Breast epithelium (tissue), 4 donors: ENCODE data around the gene KCNC1. TPM values are rescaled to one million over a fixed set of nuclear protein-coding genes. Genes with fewer than 3 reads are reported as not detected.

Experiments used
- DNase-seq, 2 donors: peaks; one replicate each; pipeline ENCODE4 v3.0.0-alpha.2; 2019; ENCODE audit warnings: low spot score in 2 of 2
- H3K27ac ChIP-seq, 2 donors: fragments of 200-600 bp; sonication (generic) in 1 of 2; one replicate each; pipeline ENCODE4 v1.5.1; 2016 to 2019; ENCODE audit warnings: mild to moderate bottlenecking in 1 of 2
- H3K27me3 ChIP-seq, 2 donors: fragments of 200-600 bp; sonication (generic) in 1 of 2; one replicate each; pipeline versions ENCODE4 v1.5.1 to v1.6.0; 2017 to 2019; ENCODE audit warnings: control low read depth in 1 of 2, mild to moderate bottlenecking in 1 of 2
- H3K36me3 ChIP-seq: fragments of 200-600 bp; one replicate; pipeline ENCODE4 v1.5.1; 2019
- H3K4me1 ChIP-seq, 2 donors: fragments of 200-600 bp; sonication (generic); one replicate each; pipeline ENCODE4 v1.5.1; 2016 to 2019; ENCODE audit warnings: control low read depth in 1 of 2
- H3K4me3 ChIP-seq, 3 donors: fragments of 200-600 bp; sonication (generic); 1 replicate in 2 of 3; 2 replicates in 1 of 3; pipeline ENCODE4 v1.5.1; 2016 to 2019; ENCODE audit warnings: mild to moderate bottlenecking in 3 of 3, moderate library complexity in 2 of 3
- H3K9me3 ChIP-seq, 2 donors: fragments of 200-600 bp; sonication (generic) in 1 of 2; one replicate each; pipeline ENCODE4 v1.5.1; 2016 to 2019; ENCODE audit warnings: control low read depth in 1 of 2
- POLR2A ChIP-seq: fragments of 450-650 bp; IDR thresholded peaks from one replicate; pipeline ENCODE4 v1.6.1; 2016; ENCODE audit warnings: antibody characterized with exemption, mild to moderate bottlenecking, moderate library complexity
- POLR2AphosphoS5 ChIP-seq, 3 donors: sonication (generic); formaldehyde crosslinking; IDR thresholded peaks; one replicate each; pipeline ENCODE4 v1.6.1; 2017; ENCODE audit warnings: antibody characterized with exemption in 3 of 3
- intact Hi-C: fragments of 100-400 bp; cut with DNase I; formaldehyde crosslinking; loops from one replicate; pipeline ENCODE4 v1.15.1; 2023; ENCODE audit warnings: low total_unique reads
- total RNA-seq, 3 donors: library from RNA; depleted of rRNA; stranded (reverse); fragments of >200 nt; gene quantifications; one replicate each; pipeline ENCODE4 v1.1.0, GENCODE V29; 2016
- TF ChIP-seq, protein P1 (sequence below), 3 donors: fragments of 450-650 bp; IDR thresholded peaks; one replicate each; pipeline ENCODE4 v1.5.1; 2016 to 2017; ENCODE audit warnings: antibody characterized with exemption in 3 of 3, mild to moderate bottlenecking in 3 of 3, moderate library complexity in 3 of 3

Gene KCNC1
- total RNA-seq, 3 donors from 2014 or later: 0.15 TPM; not detected in 2

DNA sequence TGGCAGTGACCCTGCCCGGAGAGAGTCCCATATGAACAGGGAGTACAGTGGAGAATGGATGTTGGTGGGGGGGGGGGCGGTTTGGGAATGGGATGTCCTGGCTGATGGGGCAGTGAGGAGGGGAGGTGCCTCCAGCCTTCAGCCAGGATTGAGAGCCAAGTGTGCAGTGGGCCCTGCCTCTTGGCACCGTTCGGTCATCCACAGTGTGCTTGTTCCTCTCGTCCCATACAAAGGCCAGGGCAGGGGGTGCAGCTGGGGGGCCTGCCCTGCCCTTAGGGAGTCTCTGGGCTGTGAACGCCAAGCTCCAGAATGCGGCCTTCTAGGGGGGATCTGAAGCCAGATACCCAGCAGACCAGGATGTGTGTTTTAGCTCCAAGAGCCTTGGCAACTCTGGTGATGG, 34.0 kb downstream of the KCNC1 start:
- Histone ChIP-seq H3K27ac (no peak overlapping the region), H3K4me3 (no peak overlapping the region), H3K4me1 (no peaks in the 10 kb centered on the region), H3K9me3 (no peaks in the 10 kb centered on the region), H3K36me3 (no peaks in the 10 kb centered on the region), H3K27me3 (no peaks in the 10 kb centered on the region)
- no peak for TF ChIP-seq POLR2A
- TF ChIP-seq, protein P1, sequence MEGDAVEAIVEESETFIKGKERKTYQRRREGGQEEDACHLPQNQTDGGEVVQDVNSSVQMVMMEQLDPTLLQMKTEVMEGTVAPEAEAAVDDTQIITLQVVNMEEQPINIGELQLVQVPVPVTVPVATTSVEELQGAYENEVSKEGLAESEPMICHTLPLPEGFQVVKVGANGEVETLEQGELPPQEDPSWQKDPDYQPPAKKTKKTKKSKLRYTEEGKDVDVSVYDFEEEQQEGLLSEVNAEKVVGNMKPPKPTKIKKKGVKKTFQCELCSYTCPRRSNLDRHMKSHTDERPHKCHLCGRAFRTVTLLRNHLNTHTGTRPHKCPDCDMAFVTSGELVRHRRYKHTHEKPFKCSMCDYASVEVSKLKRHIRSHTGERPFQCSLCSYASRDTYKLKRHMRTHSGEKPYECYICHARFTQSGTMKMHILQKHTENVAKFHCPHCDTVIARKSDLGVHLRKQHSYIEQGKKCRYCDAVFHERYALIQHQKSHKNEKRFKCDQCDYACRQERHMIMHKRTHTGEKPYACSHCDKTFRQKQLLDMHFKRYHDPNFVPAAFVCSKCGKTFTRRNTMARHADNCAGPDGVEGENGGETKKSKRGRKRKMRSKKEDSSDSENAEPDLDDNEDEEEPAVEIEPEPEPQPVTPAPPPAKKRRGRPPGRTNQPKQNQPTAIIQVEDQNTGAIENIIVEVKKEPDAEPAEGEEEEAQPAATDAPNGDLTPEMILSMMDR (IDR thresholded peaks at IDR 0.05): no peak
- TF ChIP-seq POLR2AphosphoS5 (IDR thresholded peaks at IDR 0.05): no peak
- intact Hi-C loops: no loop called here
- DNase-seq: peak in 1 of 2 donors; percentile 27

DNA sequence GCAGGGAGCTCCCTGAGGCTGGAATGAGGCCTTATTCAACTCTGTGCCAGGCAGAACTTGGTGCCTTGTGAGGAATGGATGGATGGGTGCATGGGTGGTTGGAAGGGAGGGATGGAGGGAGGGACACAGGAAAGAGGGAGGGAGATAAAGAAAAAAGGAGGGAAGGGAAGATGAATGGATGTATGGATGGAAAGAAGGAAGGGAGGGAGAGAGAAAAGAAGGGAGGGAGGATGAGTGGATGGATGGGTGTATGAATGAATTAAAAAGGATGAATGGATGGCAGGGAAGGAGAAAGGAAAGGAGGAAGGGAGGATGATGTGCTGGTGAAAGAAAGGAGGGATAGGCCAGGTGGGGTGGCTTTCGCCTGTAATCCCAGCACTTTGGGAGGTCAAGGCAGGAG, 34.6 kb downstream of the KCNC1 start:
- intact Hi-C loops: no loop called here
- no peaks in the 10 kb centered on the region for H3K36me3 ChIP-seq
- H3K27ac ChIP-seq: no peak overlapping the region
- H3K27me3 ChIP-seq: no peaks in the 10 kb centered on the region
- peak in 1 of 2 donors; percentile 27 for DNase-seq
- H3K4me1 ChIP-seq: no peaks in the 10 kb centered on the region
- H3K9me3 ChIP-seq: no peaks in the 10 kb centered on the region
- TF ChIP-seq, protein P1 (IDR thresholded peaks at IDR 0.05): no peak
- TF ChIP-seq POLR2AphosphoS5 (IDR thresholded peaks at IDR 0.05) (no peak), POLR2A (no peak)
- no peak overlapping the region for H3K4me3 ChIP-seq

DNA sequence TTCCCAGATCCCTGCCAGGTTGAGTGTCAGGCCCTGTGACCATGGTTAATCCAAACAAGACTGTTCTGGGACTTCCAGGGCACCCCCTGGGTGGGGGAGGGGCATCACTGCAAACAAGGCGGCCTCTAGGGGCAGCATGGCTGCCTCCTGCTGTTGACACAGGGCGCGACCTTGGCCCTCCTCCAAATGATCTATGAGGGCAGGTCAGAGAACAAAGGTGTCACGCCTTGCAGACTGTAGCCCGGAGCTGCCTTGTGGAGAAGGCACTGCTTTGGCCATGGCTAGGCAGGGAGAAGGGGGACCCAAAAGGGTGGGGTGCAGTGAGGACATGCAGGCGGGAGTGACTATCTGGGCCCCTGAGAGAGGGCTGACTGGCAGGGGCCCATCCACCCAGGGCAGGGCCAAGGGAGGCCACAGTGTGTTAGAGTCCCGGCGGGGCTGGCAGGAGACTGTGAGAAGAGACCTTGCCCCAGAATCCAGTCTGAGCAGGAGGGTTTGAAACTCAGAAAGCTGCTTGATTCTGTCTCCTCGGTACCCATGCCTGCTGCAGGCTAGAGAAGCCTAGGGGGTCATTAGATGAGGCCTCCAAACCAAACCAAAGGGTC, 35.6 kb downstream of the KCNC1 start:
- Histone ChIP-seq H3K9me3 (no peaks in the 10 kb centered on the region), H3K27me3 (no peaks in the 10 kb centered on the region), H3K36me3 (no peaks in the 10 kb centered on the region), H3K4me3 (no peak overlapping the region), H3K27ac (no peak overlapping the region), H3K4me1 (no peaks in the 10 kb centered on the region)
- TF ChIP-seq POLR2A (no peak), POLR2AphosphoS5 (IDR thresholded peaks at IDR 0.05) (no peak)
- intact Hi-C loops: no loop called here
- DNase-seq: peak in 1 of 2 donors; percentile 59

DNA sequence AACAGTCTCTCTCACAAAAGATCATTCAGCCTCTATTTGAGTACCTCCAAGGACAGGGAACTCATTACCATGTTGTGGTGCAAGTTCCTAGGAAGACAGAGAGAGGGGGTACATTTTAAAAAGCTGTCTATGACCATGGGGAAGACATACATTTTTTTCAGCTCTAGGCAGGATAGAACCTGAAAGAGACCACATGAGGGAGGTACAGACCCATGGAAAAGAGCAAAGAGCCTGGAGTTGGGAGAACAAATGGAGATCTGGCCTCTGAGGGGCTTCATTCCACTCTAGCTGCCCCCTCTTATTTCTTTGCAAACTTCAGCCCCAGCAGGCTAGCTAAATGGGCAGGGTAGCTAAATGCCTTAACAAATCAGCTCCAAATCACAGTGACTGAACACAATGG, 36.3 kb downstream of the KCNC1 start:
- intact Hi-C loops: no loop called here
- TF ChIP-seq, protein P1 (IDR thresholded peaks at IDR 0.05): no peak
- no peak for TF ChIP-seq POLR2A
- TF ChIP-seq POLR2AphosphoS5 (IDR thresholded peaks at IDR 0.05): no peak
- no peak for DNase-seq
- Histone ChIP-seq H3K27ac (no peak overlapping the region), H3K27me3 (no peaks in the 10 kb centered on the region), H3K4me3 (no peak overlapping the region), H3K4me1 (no peaks in the 10 kb centered on the region), H3K9me3 (no peaks in the 10 kb centered on the region), H3K36me3 (no peaks in the 10 kb centered on the region)

DNA sequence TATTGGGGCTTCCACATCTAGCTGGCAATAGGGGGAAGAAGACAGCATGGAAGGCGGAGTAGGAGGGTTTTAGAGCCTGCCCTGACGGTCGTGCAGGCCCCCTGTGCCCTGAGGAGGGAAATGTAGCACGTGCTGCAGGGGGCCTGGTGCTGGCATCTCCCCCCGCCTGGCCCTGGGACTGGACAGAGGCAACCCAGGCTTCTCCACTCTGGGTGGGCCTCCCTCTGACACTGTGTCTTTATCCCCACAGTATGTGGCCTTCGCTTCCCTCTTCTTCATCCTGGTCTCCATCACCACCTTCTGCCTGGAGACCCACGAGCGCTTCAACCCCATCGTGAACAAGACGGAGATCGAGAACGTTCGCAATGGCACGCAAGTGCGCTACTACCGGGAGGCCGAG, 36.8 kb downstream of the KCNC1 start:
- no peaks in the 10 kb centered on the region for H3K4me1 ChIP-seq
- DNase-seq: no peak

More for the DNA sequence above, 36.8 kb downstream of the KCNC1 start:
- no peaks in the 10 kb centered on the region for H3K36me3 ChIP-seq
- H3K27ac ChIP-seq: no peak overlapping the region
- no peaks in the 10 kb centered on the region for H3K9me3 ChIP-seq
- no peaks in the 10 kb centered on the region for H3K27me3 ChIP-seq
- H3K4me3 ChIP-seq: no peak overlapping the region
- intact Hi-C loops: no loop called here
- TF ChIP-seq, protein P1 (IDR thresholded peaks at IDR 0.05): no peak
- TF ChIP-seq POLR2AphosphoS5 (IDR thresholded peaks at IDR 0.05): no peak
- no peak for TF ChIP-seq POLR2A
